ENCODE data around the gene CRTAC1.

GRCh38 chr10:98076086-98076485, 45.7 kb upstream of the CRTAC1 start:
- no peak for TF ChIP-seq PRDM15 (CRISPR knock-in tag; IDR thresholded peaks at IDR 0.05)
- no peak for TF ChIP-seq FOXJ3 (CRISPR knock-in tag; IDR thresholded peaks at IDR 0.05; ENCODE audit: borderline replicate concordance)
- no peak for TF ChIP-seq SP1 (CRISPR knock-in tag; conservative IDR thresholded peaks at IDR 0.05)

Data from WTC11 (cell line).